ENCODE measurements around the gene HHAT. TPM values are rescaled to one million over a fixed set of nuclear protein-coding genes. Genes with fewer than 3 reads are reported as not detected.
"Not testable (repeated sequence)": the region's sequence is repeated elsewhere in the genome, so short reads cannot be mapped to it uniquely, and the experiment has no call there.

Gene HHAT
- total RNA-seq, 1 donor from 2014 or later: 6.0 TPM

- Mint-ChIP-seq H3K9me3 (ENCODE audit: unreplicated experiment) (no peaks in the 10 kb centered on the region), H3K27ac (ENCODE audit: unreplicated experiment) (no peak overlapping the region), H3K27me3 (ENCODE audit: unreplicated experiment) (no peaks in the 10 kb centered on the region), H3K4me3 (ENCODE audit: unreplicated experiment) (no peak overlapping the region), H3K36me3 (ENCODE audit: unreplicated experiment) (peaks cover 3% of the 10 kb centered on the region), H3K4me1 (ENCODE audit: unreplicated experiment) (peaks cover 8% of the 10 kb centered on the region)
- no peak for DNase-seq (ENCODE audit: extremely low spot score, unreplicated experiment)
- TF ChIP-seq CTCF (IDR thresholded peaks at IDR 0.05): no peak
These were observed 76.6 kb downstream of the HHAT start for GRCh38 chr1:210405316-210405715.

- H3K4me1 Mint-ChIP-seq (ENCODE audit: unreplicated experiment); H3K4me3 Mint-ChIP-seq (ENCODE audit: unreplicated experiment); H3K27me3 Mint-ChIP-seq (ENCODE audit: unreplicated experiment); H3K36me3 Mint-ChIP-seq (ENCODE audit: unreplicated experiment); DNase-seq (ENCODE audit: extremely low spot score, unreplicated experiment); H3K27ac Mint-ChIP-seq (ENCODE audit: unreplicated experiment); H3K9me3 Mint-ChIP-seq (ENCODE audit: unreplicated experiment): not testable (repeated sequence)
These were observed 77.6 kb downstream of the HHAT start for GRCh38 chr1:210406341-210406740.

- H3K36me3 Mint-ChIP-seq (ENCODE audit: unreplicated experiment): peaks cover 5% of the 10 kb centered on the region
- no peak overlapping the region for H3K4me3 Mint-ChIP-seq (ENCODE audit: unreplicated experiment)
- peaks cover 6% of the 10 kb centered on the region for H3K4me1 Mint-ChIP-seq (ENCODE audit: unreplicated experiment)
- H3K9me3 Mint-ChIP-seq (ENCODE audit: unreplicated experiment): no peaks in the 10 kb centered on the region
- no peak overlapping the region for H3K27ac Mint-ChIP-seq (ENCODE audit: unreplicated experiment)
- TF ChIP-seq CTCF (IDR thresholded peaks at IDR 0.05): peak; percentile 95
- no peaks in the 10 kb centered on the region for H3K27me3 Mint-ChIP-seq (ENCODE audit: unreplicated experiment)
- DNase-seq (ENCODE audit: extremely low spot score, unreplicated experiment): peak; percentile 89
These were observed 78.6 kb downstream of the HHAT start for GRCh38 chr1:210407207-210407886.

GRCh38 chr1:210407887-210408252 is 79.2 kb downstream of the HHAT start:
- no peak overlapping the region for H3K27ac Mint-ChIP-seq (ENCODE audit: unreplicated experiment)

GRCh38 chr1:210412240-210412639 is 83.5 kb downstream of the HHAT start:
- H3K4me3 Mint-ChIP-seq (ENCODE audit: unreplicated experiment): no peak overlapping the region
- peaks cover 13% of the 10 kb centered on the region for H3K9me3 Mint-ChIP-seq (ENCODE audit: unreplicated experiment)
- DNase-seq (ENCODE audit: extremely low spot score, unreplicated experiment): no peak
- no peaks in the 10 kb centered on the region for H3K27me3 Mint-ChIP-seq (ENCODE audit: unreplicated experiment)
- peaks cover 21% of the 10 kb centered on the region for H3K4me1 Mint-ChIP-seq (ENCODE audit: unreplicated experiment)
- H3K36me3 Mint-ChIP-seq (ENCODE audit: unreplicated experiment): peaks cover 6% of the 10 kb centered on the region
- no peak overlapping the region for H3K27ac Mint-ChIP-seq (ENCODE audit: unreplicated experiment)
- TF ChIP-seq CTCF (IDR thresholded peaks at IDR 0.05): no peak

More at GRCh38 chr1:210407887-210408252, 79.2 kb downstream of the HHAT start:
- peaks cover 6% of the 10 kb centered on the region for H3K4me1 Mint-ChIP-seq (ENCODE audit: unreplicated experiment)
- DNase-seq (ENCODE audit: extremely low spot score, unreplicated experiment): no peak
- H3K36me3 Mint-ChIP-seq (ENCODE audit: unreplicated experiment): peaks cover 5% of the 10 kb centered on the region
- H3K27me3 Mint-ChIP-seq (ENCODE audit: unreplicated experiment): no peaks in the 10 kb centered on the region
- no peak overlapping the region for H3K4me3 Mint-ChIP-seq (ENCODE audit: unreplicated experiment)
- H3K9me3 Mint-ChIP-seq (ENCODE audit: unreplicated experiment): no peaks in the 10 kb centered on the region
- no peak for TF ChIP-seq CTCF (IDR thresholded peaks at IDR 0.05)

Measured in osteocyte (in vitro differentiated cells).